A673 (cell line): ENCODE measurements around the gene FUT8.

ENCODE experiments used
- EZH2 ChIP-seq: fragments of 200-600 bp; sonication (generic); IDR thresholded peaks from 2 replicates; pipeline ENCODE4 v1.6.1; 2017; ENCODE audit warnings: borderline replicate concordance, low read depth, mild to moderate bottlenecking, mixed read lengths, antibody characterized with exemption, low read length; ENCODE audit not compliant: poor library complexity, severe bottlenecking
- TF ChIP-seq, protein P1 (sequence below): fragments of 300-800, 200-600 bp; sonication (generic); conservative IDR thresholded peaks from 2 replicates; pipeline ENCODE4 v1.5.1; 2017; ENCODE audit warnings: low read depth, mild to moderate bottlenecking, antibody characterized with exemption, low read length, moderate library complexity, mixed read lengths

DNA sequence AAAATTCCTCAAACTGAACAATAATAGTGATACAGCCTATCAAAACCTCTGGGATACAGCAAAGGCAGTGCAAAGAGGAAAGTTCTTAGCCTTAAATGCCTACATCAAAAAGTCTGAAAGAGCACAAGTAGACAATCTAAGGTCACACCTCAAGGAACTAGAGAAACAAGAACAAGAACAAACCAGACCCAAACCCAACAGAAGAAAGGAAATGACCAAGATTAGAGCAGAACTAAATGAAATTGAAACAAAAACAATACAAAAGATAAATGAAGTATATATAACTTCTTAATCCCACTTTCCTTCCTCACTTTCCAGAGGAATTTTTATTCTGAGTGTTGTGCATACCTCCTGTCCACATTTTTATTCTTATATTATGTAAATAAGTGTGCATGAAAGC lies 192.0 kb downstream of the FUT8 start:
- TF ChIP-seq, protein P1, sequence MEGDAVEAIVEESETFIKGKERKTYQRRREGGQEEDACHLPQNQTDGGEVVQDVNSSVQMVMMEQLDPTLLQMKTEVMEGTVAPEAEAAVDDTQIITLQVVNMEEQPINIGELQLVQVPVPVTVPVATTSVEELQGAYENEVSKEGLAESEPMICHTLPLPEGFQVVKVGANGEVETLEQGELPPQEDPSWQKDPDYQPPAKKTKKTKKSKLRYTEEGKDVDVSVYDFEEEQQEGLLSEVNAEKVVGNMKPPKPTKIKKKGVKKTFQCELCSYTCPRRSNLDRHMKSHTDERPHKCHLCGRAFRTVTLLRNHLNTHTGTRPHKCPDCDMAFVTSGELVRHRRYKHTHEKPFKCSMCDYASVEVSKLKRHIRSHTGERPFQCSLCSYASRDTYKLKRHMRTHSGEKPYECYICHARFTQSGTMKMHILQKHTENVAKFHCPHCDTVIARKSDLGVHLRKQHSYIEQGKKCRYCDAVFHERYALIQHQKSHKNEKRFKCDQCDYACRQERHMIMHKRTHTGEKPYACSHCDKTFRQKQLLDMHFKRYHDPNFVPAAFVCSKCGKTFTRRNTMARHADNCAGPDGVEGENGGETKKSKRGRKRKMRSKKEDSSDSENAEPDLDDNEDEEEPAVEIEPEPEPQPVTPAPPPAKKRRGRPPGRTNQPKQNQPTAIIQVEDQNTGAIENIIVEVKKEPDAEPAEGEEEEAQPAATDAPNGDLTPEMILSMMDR, result no peak
- no peak for TF ChIP-seq EZH2
